ENCODE results near the gene TMCC3.

DNA sequence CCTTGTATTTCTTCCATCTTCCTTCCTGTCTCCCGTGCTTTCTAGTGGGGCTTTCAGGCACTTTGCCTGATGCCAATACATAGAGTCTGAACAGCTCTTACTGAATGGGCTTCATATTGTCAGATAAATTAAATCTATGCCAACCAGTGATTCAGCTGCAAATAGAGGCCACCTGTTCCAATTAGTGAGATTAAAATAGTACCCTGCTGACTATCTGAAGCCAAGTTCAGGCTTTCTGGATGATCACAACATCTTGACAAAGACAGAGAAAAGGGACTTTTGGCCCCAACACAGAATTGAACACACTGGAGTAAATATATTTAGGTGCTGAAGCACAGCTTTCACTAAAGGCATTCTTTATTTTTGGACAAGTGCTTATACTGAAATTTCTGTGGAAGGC, 11.8 kb downstream of the TMCC3 start:
- TF ChIP-seq, protein P1, sequence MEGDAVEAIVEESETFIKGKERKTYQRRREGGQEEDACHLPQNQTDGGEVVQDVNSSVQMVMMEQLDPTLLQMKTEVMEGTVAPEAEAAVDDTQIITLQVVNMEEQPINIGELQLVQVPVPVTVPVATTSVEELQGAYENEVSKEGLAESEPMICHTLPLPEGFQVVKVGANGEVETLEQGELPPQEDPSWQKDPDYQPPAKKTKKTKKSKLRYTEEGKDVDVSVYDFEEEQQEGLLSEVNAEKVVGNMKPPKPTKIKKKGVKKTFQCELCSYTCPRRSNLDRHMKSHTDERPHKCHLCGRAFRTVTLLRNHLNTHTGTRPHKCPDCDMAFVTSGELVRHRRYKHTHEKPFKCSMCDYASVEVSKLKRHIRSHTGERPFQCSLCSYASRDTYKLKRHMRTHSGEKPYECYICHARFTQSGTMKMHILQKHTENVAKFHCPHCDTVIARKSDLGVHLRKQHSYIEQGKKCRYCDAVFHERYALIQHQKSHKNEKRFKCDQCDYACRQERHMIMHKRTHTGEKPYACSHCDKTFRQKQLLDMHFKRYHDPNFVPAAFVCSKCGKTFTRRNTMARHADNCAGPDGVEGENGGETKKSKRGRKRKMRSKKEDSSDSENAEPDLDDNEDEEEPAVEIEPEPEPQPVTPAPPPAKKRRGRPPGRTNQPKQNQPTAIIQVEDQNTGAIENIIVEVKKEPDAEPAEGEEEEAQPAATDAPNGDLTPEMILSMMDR (IDR thresholded peaks at IDR 0.05) = no peak
- TF ChIP-seq EP300 (IDR thresholded peaks at IDR 0.05) = no peak

All from tibial nerve (tissue), 4 donors.